GM06990 (cell line): ENCODE measurements around the gene CA12.
"Not testable (repeated sequence)": the region's sequence is repeated elsewhere in the genome, so short reads cannot be mapped to it uniquely, and the experiment has no call there.

Experiments used
- DNase-seq: peaks from one replicate; pipeline ENCODE4 v3.0.0-alpha.2; 2011; ENCODE audit not compliant: insufficient read length; ENCODE audit errors: extremely low read depth
- H3K27me3 ChIP-seq: replicated peaks from 2 replicates; pipeline ENCODE4 v1.6.0; 2011; ENCODE audit warnings: low read length; ENCODE audit not compliant: control insufficient read depth, insufficient read depth
- H3K36me3 ChIP-seq: 2 replicates; pipeline ENCODE4 v1.5.1; 2011; ENCODE audit warnings: low read length; ENCODE audit not compliant: control insufficient read depth, insufficient read depth
- H3K4me3 ChIP-seq: replicated peaks from 2 replicates; pipeline ENCODE4 v1.5.1; 2011; ENCODE audit warnings: low read depth, mild to moderate bottlenecking, control low read depth, low read length
- CTCF ChIP-seq: IDR thresholded peaks from 2 replicates; pipeline ENCODE4 v1.5.1; 2011; ENCODE audit warnings: low read length, control low read depth, mild to moderate bottlenecking, inconsistent platforms; ENCODE audit not compliant: insufficient read depth, poor library complexity, severe bottlenecking

Gene CA12

GRCh38 chr15:63421433-63421832 is 39.8 kb upstream of the CA12 start:
- DNase-seq: no peak
- Histone ChIP-seq H3K27me3 (no peaks in the 10 kb centered on the region; the same call in 1 of the 2 replicates), H3K4me3 (no peak overlapping the region), H3K36me3 (no peaks in the 10 kb centered on the region)
- no peak for TF ChIP-seq CTCF

- Histone ChIP-seq H3K27me3 (no peaks in the 10 kb centered on the region; the same call in 1 of the 2 replicates), H3K36me3 (no peaks in the 10 kb centered on the region), H3K4me3 (no peak overlapping the region)
- TF ChIP-seq CTCF: no peak
- no peak for DNase-seq
Measured at GRCh38 chr15:63420333-63420747, 38.7 kb upstream of the CA12 start.

DNA sequence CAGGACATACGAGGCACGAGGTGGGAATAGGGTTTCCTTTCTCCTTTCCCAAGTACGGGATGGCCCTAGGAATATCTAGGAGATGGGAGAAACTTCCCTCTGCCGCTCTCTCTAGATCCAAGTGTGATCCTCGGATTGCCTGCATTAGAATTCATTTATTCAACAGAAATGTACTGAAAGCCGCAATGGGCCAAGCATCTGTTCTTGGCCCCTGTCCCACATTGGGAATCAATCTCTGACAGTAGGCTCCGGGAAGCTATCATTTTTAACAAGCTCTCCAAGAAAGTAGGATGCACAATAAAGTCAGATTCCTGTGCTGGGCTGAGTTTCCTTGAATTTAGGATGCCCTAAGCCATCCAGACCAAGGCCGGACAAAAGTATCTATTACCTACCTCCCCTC is 37.2 kb upstream of the CA12 start:
- H3K4me3 ChIP-seq: no peak overlapping the region
- no peak for DNase-seq
- no peaks in the 10 kb centered on the region for H3K36me3 ChIP-seq
- no peaks in the 10 kb centered on the region; the same call in 1 of the 2 replicates for H3K27me3 ChIP-seq
- no peak for TF ChIP-seq CTCF

GRCh38 chr15:63417721-63418120 is 36.1 kb upstream of the CA12 start:
- H3K36me3 ChIP-seq: no peaks in the 10 kb centered on the region
- no peak for DNase-seq
- no peak overlapping the region for H3K4me3 ChIP-seq
- no peak for TF ChIP-seq CTCF
- H3K27me3 ChIP-seq: no peaks in the 10 kb centered on the region; the same call in 1 of the 2 replicates

GRCh38 chr15:63417274-63417673 is 35.6 kb upstream of the CA12 start:
- H3K4me3 ChIP-seq, DNase-seq, H3K27me3 ChIP-seq, H3K36me3 ChIP-seq: not testable (repeated sequence)

GRCh38 chr15:63414474-63415120 is 33.0 kb upstream of the CA12 start:
- H3K27me3 ChIP-seq: no peaks in the 10 kb centered on the region; the same call in 1 of the 2 replicates
- no peak overlapping the region for H3K4me3 ChIP-seq

More at GRCh38 chr15:63414474-63415120, 33.0 kb upstream of the CA12 start:
- no peak for TF ChIP-seq CTCF
- no peak for DNase-seq
- H3K36me3 ChIP-seq: no peaks in the 10 kb centered on the region
